Activated CD4-positive, alpha-beta T cell treated with anti-CD3 and anti-CD28 coated beads, Interleukin-2, amount 50 U/mL, for 24 hours (primary cell): ENCODE results near the gene NUP98.
"Not testable (repeated sequence)": the region's sequence is repeated elsewhere in the genome, so short reads cannot be mapped to it uniquely, and the experiment has no call there.

Experiments
- DNase-seq, 2 donors: peaks; one replicate each; pipeline ENCODE4 v3.0.0-alpha.2; 2020; ENCODE audit warnings: low read depth in 1 of 2, low spot score in 1 of 2

NUP98 gene

GRCh38 chr11:3799873-3800272 is 2.5 kb upstream of the NUP98 start:
- DNase-seq, result no peak

- DNase-seq, result no peak
These were observed 1.8 kb upstream of the NUP98 start for GRCh38 chr11:3799143-3799542.

DNA sequence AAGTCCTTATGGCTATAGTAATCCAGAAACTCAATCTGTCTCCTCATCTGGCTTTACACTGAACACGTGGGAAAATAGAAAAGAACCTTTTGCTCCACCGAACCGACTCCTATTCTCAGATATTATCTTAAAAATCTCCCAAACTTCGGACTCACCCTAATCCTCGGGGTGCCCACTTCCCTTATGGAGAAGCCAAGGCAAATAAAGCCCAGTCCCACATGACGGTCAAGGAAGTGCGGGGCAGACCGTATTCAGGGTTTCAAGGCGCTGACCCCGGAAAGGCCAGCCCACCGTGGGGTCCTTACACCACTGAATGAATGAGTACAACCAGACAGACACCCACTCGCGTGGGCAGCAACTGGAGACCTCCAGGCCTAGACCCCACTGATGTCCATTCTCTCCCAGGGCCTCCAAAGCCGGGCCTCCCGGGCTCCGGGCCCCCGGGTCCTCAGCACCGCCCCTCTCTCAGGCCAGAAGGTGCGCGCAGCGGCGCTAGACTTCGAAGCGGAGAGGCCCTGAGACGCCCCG is 489 bp downstream of the NUP98 start:
- no peak for DNase-seq

- no peak for DNase-seq
These were observed 1.0 kb downstream of the NUP98 start for GRCh38 chr11:3796346-3796745.

- DNase-seq, result no peak
These were observed 1.4 kb downstream of the NUP98 start for GRCh38 chr11:3796002-3796311.

DNA sequence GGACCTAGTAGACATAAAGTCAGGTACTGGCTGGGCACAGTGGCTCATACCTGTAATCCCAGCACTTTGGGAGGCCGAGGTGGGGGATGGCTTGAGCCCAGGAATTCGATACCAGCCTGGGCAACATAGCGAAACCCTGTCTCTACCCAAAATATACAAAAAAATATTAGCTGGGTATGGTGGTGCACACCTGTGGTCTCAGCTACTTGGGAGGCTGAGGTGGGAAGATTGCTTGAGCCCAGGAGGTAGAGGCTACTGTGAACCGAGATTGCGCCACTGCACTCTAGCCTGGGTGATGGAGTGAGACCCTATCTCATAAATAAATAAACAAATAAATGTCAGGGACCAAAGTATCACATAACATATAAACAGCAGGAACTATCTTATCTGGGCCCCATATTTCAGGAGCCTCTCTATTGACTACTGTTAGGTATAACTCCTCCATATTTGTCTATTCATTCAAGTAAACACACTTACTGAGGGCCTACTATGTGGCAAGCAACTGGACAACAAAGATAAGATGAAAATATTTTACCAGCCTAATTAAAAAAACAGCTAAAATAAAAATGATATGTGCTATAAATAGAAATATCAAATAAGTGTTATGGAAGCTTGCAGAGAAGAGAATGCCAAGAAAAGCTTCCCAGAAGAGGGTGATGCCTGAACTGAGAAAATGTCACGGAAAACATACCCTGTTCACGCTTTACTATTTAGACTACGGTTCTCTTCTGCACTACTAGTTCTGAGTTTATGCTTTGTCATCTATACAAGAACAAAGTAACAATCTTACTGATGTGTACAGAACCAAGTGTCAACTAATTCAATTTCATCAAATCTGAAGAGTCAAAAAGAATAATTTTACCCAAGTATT is 2.0 kb downstream of the NUP98 start:
- no peak for DNase-seq

- DNase-seq, result not testable (repeated sequence)
These were observed 3.0 kb downstream of the NUP98 start for GRCh38 chr11:3794387-3794786.

GRCh38 chr11:3786781-3787428 is 10.4 kb downstream of the NUP98 start:
- DNase-seq, result no peak

- no peak for DNase-seq
These were observed 13.7 kb downstream of the NUP98 start for GRCh38 chr11:3783611-3784010.

GRCh38 chr11:3782963-3783362 is 14.4 kb downstream of the NUP98 start:
- no peak for DNase-seq

DNA sequence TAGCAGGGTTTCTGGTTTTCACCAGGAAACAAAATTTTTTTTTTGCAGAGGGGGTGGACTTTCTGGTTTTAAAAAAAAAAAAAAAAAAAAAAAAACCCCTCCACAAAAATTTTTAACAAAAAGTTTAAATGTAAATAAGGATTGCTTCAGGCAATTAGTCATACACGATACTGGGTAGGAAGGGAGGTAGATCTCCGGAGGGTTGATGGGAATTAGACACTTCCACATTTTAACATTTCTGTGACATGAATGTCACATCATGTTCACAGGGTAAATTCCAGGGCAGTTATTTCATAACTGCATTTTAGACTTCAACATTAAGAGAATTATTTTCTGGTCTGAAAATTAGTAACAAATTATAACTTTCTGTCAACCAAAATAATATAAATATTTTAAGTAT is 15.9 kb downstream of the NUP98 start:
- no peak for DNase-seq

GRCh38 chr11:3775736-3776406 is 21.5 kb downstream of the NUP98 start:
- DNase-seq, result no peak

- no peak for DNase-seq
These were observed 24.2 kb downstream of the NUP98 start for GRCh38 chr11:3773180-3773579.

DNA sequence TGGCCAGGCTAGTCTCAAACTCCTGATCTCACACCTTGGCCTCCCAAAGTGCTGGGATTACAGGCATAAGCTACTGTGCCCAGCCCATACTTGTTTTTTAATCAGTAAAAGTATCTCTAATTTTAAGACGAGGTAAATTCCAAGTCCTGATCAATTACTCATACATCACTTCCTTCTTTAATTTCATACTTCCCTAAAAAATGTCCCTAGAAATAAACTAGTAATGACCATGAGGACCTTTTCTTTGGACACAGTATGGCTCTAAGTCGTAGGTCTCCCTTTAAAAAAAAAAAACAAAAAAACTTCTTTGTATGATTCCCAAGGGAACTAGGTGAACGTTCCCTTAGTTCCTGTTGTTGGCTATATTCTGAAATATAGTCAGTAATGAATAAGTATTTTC is 29.8 kb downstream of the NUP98 start:
- DNase-seq, result no peak

GRCh38 chr11:3766836-3767235 is 30.5 kb downstream of the NUP98 start:
- not testable (repeated sequence) for DNase-seq

- DNase-seq, result no peak
These were observed 33.1 kb downstream of the NUP98 start for GRCh38 chr11:3764266-3764665.

DNA sequence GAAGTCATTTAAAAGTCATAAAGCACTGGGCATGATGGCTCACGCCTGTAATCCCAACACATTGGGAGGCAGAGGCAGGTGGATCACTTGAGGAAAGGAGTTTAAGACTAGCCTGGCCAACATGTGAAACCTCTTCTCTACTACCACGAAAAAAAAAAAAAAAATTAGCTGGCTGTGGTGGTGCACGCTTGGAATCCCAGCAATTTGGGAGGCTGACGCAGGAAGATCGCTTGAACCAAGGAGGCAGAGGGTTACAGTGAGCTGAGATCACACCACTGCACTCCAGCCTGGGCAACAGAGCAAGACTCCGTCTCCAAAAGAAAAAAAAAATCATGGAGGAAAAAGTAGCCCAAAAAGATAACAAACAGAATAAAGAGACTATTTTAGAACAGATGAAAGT is 42.2 kb downstream of the NUP98 start:
- no peak for DNase-seq

DNA sequence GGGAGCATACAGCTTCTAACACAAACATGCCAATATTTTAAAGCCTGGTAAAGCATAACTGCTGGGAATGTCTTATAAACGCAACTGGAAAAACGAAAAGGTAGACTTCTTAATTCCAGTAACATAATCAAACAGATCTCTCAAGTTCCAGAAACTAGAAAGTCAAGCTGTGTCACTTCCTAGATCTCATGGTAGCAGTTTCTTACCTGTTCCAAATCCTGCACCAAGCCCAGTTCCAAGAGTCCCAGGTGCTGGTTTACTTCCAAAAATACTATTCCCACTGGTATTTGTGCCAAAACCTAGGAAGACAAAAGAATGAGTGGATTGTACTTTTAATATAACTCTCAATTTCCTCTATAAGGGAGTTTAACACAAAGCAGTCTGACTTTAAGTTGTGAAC is 44.2 kb downstream of the NUP98 start:
- DNase-seq, result no peak

- no peak for DNase-seq
These were observed 49.6 kb downstream of the NUP98 start for GRCh38 chr11:3747704-3748103.

GRCh38 chr11:3745161-3745560 is 52.2 kb downstream of the NUP98 start:
- no peak for DNase-seq

DNA sequence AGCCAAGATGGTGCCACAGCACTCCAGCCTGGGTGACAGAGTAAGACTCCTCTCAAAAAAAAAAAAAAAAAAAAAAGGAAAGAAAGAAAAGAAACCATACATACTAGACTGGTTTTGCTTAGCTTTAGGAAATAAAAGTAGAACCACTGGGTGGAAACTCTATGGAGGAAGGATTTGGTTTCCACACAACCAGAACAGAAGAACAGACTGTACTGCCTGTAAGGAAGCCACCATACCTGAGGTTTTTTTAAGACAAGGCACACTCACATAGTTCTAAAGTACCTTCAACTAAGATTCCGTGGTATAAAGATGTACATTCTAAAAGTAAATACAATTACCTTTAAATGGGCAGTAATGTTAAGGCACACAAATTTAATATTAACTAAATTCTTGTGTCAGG is 58.6 kb downstream of the NUP98 start:
- DNase-seq, result no peak

- DNase-seq, result no peak
These were observed 59.1 kb downstream of the NUP98 start for GRCh38 chr11:3738241-3738640.
